GM15510 (cell line): ENCODE results near the gene RECK.

Source experiments
- POLR2A ChIP-seq: IDR thresholded peaks from 3 replicates; pipeline ENCODE4 v1.6.1; 2011; ENCODE audit warnings: borderline replicate concordance; ENCODE audit not compliant: insufficient read length; ENCODE audit errors: extremely low read depth

RECK gene

GRCh38 chr9:36078051-36078450 lies 41.3 kb downstream of the RECK start:
- TF ChIP-seq POLR2A: no peak

- no peak for TF ChIP-seq POLR2A
These were observed 43.8 kb downstream of the RECK start for GRCh38 chr9:36080519-36080918.

GRCh38 chr9:36082931-36083330 lies 46.2 kb downstream of the RECK start:
- no peak for TF ChIP-seq POLR2A

- TF ChIP-seq POLR2A: no peak
These were observed 49.7 kb downstream of the RECK start for GRCh38 chr9:36086442-36086841.

GRCh38 chr9:36088020-36088419 lies 51.3 kb downstream of the RECK start:
- TF ChIP-seq POLR2A: no peak

GRCh38 chr9:36091026-36091953 lies 54.6 kb downstream of the RECK start:
- TF ChIP-seq POLR2A: no peak

- no peak for TF ChIP-seq POLR2A
These were observed 55.3 kb downstream of the RECK start for GRCh38 chr9:36092014-36092413.

GRCh38 chr9:36092509-36093215 lies 55.9 kb downstream of the RECK start:
- no peak for TF ChIP-seq POLR2A

- no peak for TF ChIP-seq POLR2A
These were observed 56.7 kb downstream of the RECK start for GRCh38 chr9:36093384-36093783.

- no peak for TF ChIP-seq POLR2A
These were observed 63.0 kb downstream of the RECK start for GRCh38 chr9:36099718-36100117.

- no peak for TF ChIP-seq POLR2A
These were observed 63.8 kb downstream of the RECK start for GRCh38 chr9:36100532-36100931.

- TF ChIP-seq POLR2A: no peak
These were observed 65.4 kb downstream of the RECK start for GRCh38 chr9:36101916-36102741.

GRCh38 chr9:36102742-36103495 lies 66.2 kb downstream of the RECK start:
- no peak for TF ChIP-seq POLR2A

- no peak for TF ChIP-seq POLR2A
These were observed 72.4 kb downstream of the RECK start for GRCh38 chr9:36109071-36109470.
